HAP-1 (cell line): ENCODE data around the gene QKI.
"Not testable (repeated sequence)": the region's sequence is repeated elsewhere in the genome, so short reads cannot be mapped to it uniquely, and the experiment has no call there.

ENCODE experiments used
- DNase-seq, 2 experiments: peaks; one replicate each; pipeline ENCODE4 v3.0.0-alpha.2; 2016 to 2020; ENCODE audit warnings: low spot score in 2 of 2
- H3K27me3 ChIP-seq: fragments of 250-450 bp; sonication (Bioruptor Pico); 2 replicates; pipeline ENCODE4 v1.5.1; 2020; ENCODE audit warnings: low read depth, mild to moderate bottlenecking, moderate library complexity
- H3K36me3 ChIP-seq: fragments of 250-450 bp; sonication (Bioruptor Pico); replicated peaks from 2 replicates; pipeline ENCODE4 v1.5.1; 2020; ENCODE audit warnings: mild to moderate bottlenecking
- H3K4me1 ChIP-seq: fragments of 250-450 bp; sonication (Bioruptor Pico); 2 replicates; pipeline ENCODE4 v1.5.1; 2020; ENCODE audit warnings: mild to moderate bottlenecking
- H3K4me3 ChIP-seq: fragments of 250-450 bp; sonication (Bioruptor Pico); 2 replicates; pipeline ENCODE4 v1.5.1; 2020; ENCODE audit warnings: mild to moderate bottlenecking, moderate library complexity
- H3K9me3 ChIP-seq: fragments of 250-450 bp; sonication (Bioruptor Pico); 2 replicates; pipeline ENCODE4 v1.5.1; 2020; ENCODE audit warnings: mild to moderate bottlenecking, moderate library complexity
- in situ Hi-C: fragments of 300-500 bp; cut with MboI; formaldehyde crosslinking; loops from 3 replicates; pipeline ENCODE4 v1.14.3; 2020; ENCODE audit warnings: low sequenced_read_pairs, inconsistent platforms, mixed read lengths

The QKI gene

GRCh38 chr6:163383396-163383795 lies 31.1 kb upstream of the QKI start:
- H3K27me3 ChIP-seq, in situ Hi-C loops, DNase-seq, H3K36me3 ChIP-seq, H3K4me1 ChIP-seq, H3K9me3 ChIP-seq, H3K4me3 ChIP-seq: not testable (repeated sequence)

GRCh38 chr6:163383912-163384311 lies 30.6 kb upstream of the QKI start:
- in situ Hi-C loops: no loop called here
- no peaks in the 10 kb centered on the region for H3K36me3 ChIP-seq
- H3K4me1 ChIP-seq: no peaks in the 10 kb centered on the region
- no peaks in the 10 kb centered on the region for H3K9me3 ChIP-seq
- H3K4me3 ChIP-seq: no peak overlapping the region
- no peaks in the 10 kb centered on the region for H3K27me3 ChIP-seq
- DNase-seq: no peak

- no peaks in the 10 kb centered on the region for H3K9me3 ChIP-seq
- no peaks in the 10 kb centered on the region for H3K36me3 ChIP-seq
- in situ Hi-C loops: no loop called here
- no peaks in the 10 kb centered on the region for H3K4me1 ChIP-seq
- no peak for DNase-seq
- no peaks in the 10 kb centered on the region for H3K27me3 ChIP-seq
- no peak overlapping the region for H3K4me3 ChIP-seq
Measured at GRCh38 chr6:163384510-163384909, 30.0 kb upstream of the QKI start.

- in situ Hi-C loops, H3K27me3 ChIP-seq, H3K36me3 ChIP-seq, H3K4me3 ChIP-seq, H3K4me1 ChIP-seq, DNase-seq, H3K9me3 ChIP-seq: not testable (repeated sequence)
Measured at GRCh38 chr6:163385503-163385902, 29.0 kb upstream of the QKI start.

- no peaks in the 10 kb centered on the region for H3K4me1 ChIP-seq
- no peak for DNase-seq
- no peak overlapping the region for H3K4me3 ChIP-seq
- H3K9me3 ChIP-seq: no peaks in the 10 kb centered on the region
- in situ Hi-C loops: no loop called here
- H3K27me3 ChIP-seq: no peaks in the 10 kb centered on the region
- H3K36me3 ChIP-seq: no peaks in the 10 kb centered on the region
Measured at GRCh38 chr6:163386329-163386908, 28.1 kb upstream of the QKI start.

GRCh38 chr6:163387317-163387716 lies 27.2 kb upstream of the QKI start:
- Histone ChIP-seq H3K9me3 (no peaks in the 10 kb centered on the region), H3K4me3 (no peak overlapping the region), H3K4me1 (peaks cover 6% of the 10 kb centered on the region), H3K36me3 (no peaks in the 10 kb centered on the region), H3K27me3 (no peaks in the 10 kb centered on the region)
- in situ Hi-C loops: no loop called here
- DNase-seq: peak in 1 of 2 experiments; percentile 20

- Histone ChIP-seq H3K36me3 (no peaks in the 10 kb centered on the region), H3K9me3 (no peaks in the 10 kb centered on the region), H3K4me3 (no peak overlapping the region), H3K27me3 (no peaks in the 10 kb centered on the region), H3K4me1 (peaks cover 11% of the 10 kb centered on the region)
- DNase-seq: no peak
- in situ Hi-C loops: no loop called here
Measured at GRCh38 chr6:163389354-163389753, 25.2 kb upstream of the QKI start.

- no peaks in the 10 kb centered on the region for H3K27me3 ChIP-seq
- H3K4me3 ChIP-seq: no peak overlapping the region
- in situ Hi-C loops: no loop called here
- H3K36me3 ChIP-seq: no peaks in the 10 kb centered on the region
- DNase-seq: no peak
- H3K4me1 ChIP-seq: peaks cover 24% of the 10 kb centered on the region
- no peaks in the 10 kb centered on the region for H3K9me3 ChIP-seq
Measured at GRCh38 chr6:163390770-163391169, 23.7 kb upstream of the QKI start.

- no peaks in the 10 kb centered on the region for H3K36me3 ChIP-seq
- no peak overlapping the region for H3K4me3 ChIP-seq
- H3K4me1 ChIP-seq: peaks cover 33% of the 10 kb centered on the region
- DNase-seq: no peak
- H3K27me3 ChIP-seq: no peaks in the 10 kb centered on the region
- in situ Hi-C loops: no loop called here
- H3K9me3 ChIP-seq: no peaks in the 10 kb centered on the region
Measured at GRCh38 chr6:163391985-163392384, 22.5 kb upstream of the QKI start.

GRCh38 chr6:163392533-163392932 lies 22.0 kb upstream of the QKI start:
- Histone ChIP-seq H3K27me3 (no peaks in the 10 kb centered on the region), H3K4me1 (peaks cover 38% of the 10 kb centered on the region), H3K4me3 (no peak overlapping the region), H3K9me3 (no peaks in the 10 kb centered on the region), H3K36me3 (no peaks in the 10 kb centered on the region)
- in situ Hi-C loops: no loop called here
- peak in 1 of 2 experiments; percentile 68 for DNase-seq

GRCh38 chr6:163393923-163394322 lies 20.6 kb upstream of the QKI start:
- Histone ChIP-seq H3K4me1 (peaks cover 41% of the 10 kb centered on the region), H3K36me3 (no peaks in the 10 kb centered on the region), H3K27me3 (no peaks in the 10 kb centered on the region), H3K9me3 (no peaks in the 10 kb centered on the region), H3K4me3 (no peak overlapping the region)
- DNase-seq: no peak
- in situ Hi-C loops: no loop called here

GRCh38 chr6:163394659-163395058 lies 19.9 kb upstream of the QKI start:
- Histone ChIP-seq H3K27me3 (no peaks in the 10 kb centered on the region), H3K4me3 (no peak overlapping the region), H3K36me3 (no peaks in the 10 kb centered on the region), H3K4me1 (peaks cover 41% of the 10 kb centered on the region), H3K9me3 (no peaks in the 10 kb centered on the region)
- no peak for DNase-seq
- in situ Hi-C loops: no loop called here

GRCh38 chr6:163395122-163395830 lies 19.2 kb upstream of the QKI start:
- Histone ChIP-seq H3K9me3 (no peaks in the 10 kb centered on the region), H3K36me3 (no peaks in the 10 kb centered on the region), H3K4me1 (peaks cover 41% of the 10 kb centered on the region), H3K4me3 (no peak overlapping the region), H3K27me3 (no peaks in the 10 kb centered on the region)
- DNase-seq: no peak
- in situ Hi-C loops: no loop called here

GRCh38 chr6:163395831-163396185 lies 18.7 kb upstream of the QKI start:
- in situ Hi-C loops: no loop called here
- no peak for DNase-seq
- Histone ChIP-seq H3K27me3 (no peaks in the 10 kb centered on the region), H3K4me1 (peaks cover 41% of the 10 kb centered on the region), H3K36me3 (no peaks in the 10 kb centered on the region), H3K4me3 (no peak overlapping the region), H3K9me3 (no peaks in the 10 kb centered on the region)

- in situ Hi-C loops: no loop called here
- peaks cover 35% of the 10 kb centered on the region for H3K4me1 ChIP-seq
- H3K9me3 ChIP-seq: no peaks in the 10 kb centered on the region
- no peaks in the 10 kb centered on the region for H3K36me3 ChIP-seq
- H3K27me3 ChIP-seq: no peaks in the 10 kb centered on the region
- DNase-seq: no peak
- no peak overlapping the region for H3K4me3 ChIP-seq
Measured at GRCh38 chr6:163397326-163397725, 17.2 kb upstream of the QKI start.
